MM.1S (cell line): ENCODE measurements around the gene ITM2C.
A peak's percentile ranks its signal among the peaks of the same experiment; 100 is the strongest.

ENCODE experiments used
- CTCF ChIP-seq: fragments of 300-600 bp; sonication (generic); IDR thresholded peaks from 2 replicates; pipeline ENCODE4 v1.5.1; 2016; ENCODE audit warnings: antibody characterized with exemption, low read length, mixed read lengths
- EZH2 ChIP-seq: fragments of 300-600 bp; sonication (generic); optimal IDR thresholded peaks from 2 replicates; pipeline ENCODE3; 2017; ENCODE audit warnings: low read depth, mild to moderate bottlenecking, antibody characterized with exemption, low read length, mixed read lengths
- EZH2phosphoT487 ChIP-seq: fragments of 300-600 bp; sonication (generic); IDR thresholded peaks from 2 replicates; pipeline ENCODE4 v1.6.1; 2018; ENCODE audit warnings: antibody characterized with exemption, low read length

- no peak for TF ChIP-seq EZH2
- peak; percentile 11 for TF ChIP-seq CTCF
- TF ChIP-seq EZH2phosphoT487, result no peak
These were observed 9.1 kb downstream of the ITM2C start for GRCh38 chr2:230873661-230874401.
